Measurements from ENCODE around the gene MYL12A.
"Not testable (repeated sequence)": the region's sequence is repeated elsewhere in the genome, so short reads cannot be mapped to it uniquely, and the experiment has no call there.

Gene MYL12A

DNA sequence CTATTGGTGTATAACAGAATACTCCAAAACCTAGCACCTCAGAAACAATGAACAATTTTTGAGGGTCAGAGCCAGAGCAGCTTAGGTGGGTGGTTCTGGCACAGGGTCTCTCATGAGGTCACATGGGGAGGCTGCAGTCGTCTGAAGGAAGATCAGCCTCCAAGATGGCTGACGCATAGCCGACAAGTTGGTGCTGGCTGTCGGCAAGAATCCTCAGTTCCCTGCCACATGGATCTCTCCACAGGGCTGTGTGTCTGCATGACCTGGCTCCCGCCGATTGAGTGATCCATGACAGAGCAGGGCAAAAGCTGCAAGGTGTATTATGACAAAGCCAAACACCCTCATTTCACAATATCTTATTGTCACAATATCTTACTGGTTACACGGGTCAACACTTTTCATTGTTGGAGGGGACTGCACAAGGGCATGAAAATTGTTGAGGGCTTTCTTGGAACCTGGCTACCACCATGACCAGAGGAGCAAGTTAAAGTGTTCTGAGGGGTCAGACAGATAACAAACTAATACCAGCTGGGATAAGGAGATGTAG, 18.5 kb downstream of the MYL12A start:
- Histone ChIP-seq H3K4me1 (ENCODE audit: control insufficient read depth, insufficient read depth, low read length, poor library complexity, severe bottlenecking) (peaks cover 54% of the 10 kb centered on the region), H3K4me3 (ENCODE audit: extremely low read depth, insufficient read depth, low read length, poor library complexity, severe bottlenecking) (no peak overlapping the region), H3K27ac (ENCODE audit: low read depth, low read length, severe bottlenecking) (no peak overlapping the region), H3K9me3 (ENCODE audit: control insufficient read depth, low read length) (no peaks in the 10 kb centered on the region), H3K36me3 (ENCODE audit: control insufficient read depth, insufficient read depth, low read length) (peaks cover 11% of the 10 kb centered on the region)
- 20 to 75% methylated on average over 2 to 6 of the region's 7 CpGs for WGBS, 2 experiments (ENCODE audit: insufficient coverage in 2 of 2)

DNA sequence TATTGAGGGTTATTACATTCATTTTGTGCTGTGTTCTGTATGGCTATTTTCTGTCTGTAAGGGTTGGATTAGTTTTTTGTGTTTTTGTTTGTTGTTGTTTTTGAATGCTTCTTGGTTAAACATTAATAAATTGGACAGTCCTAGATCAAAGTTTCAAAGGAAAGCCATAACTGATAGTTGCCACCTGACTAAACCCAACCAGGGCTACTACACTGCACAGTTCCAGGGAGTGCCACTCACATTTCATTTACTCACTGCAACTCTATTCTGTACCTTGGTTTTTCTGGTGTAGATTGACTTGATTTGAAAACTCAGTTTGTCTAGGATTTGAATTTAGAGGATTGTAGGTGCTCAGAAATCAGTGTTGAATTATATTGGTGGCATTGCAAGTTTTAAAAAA, 20.7 kb downstream of the MYL12A start:
- Histone ChIP-seq H3K4me3 (ENCODE audit: extremely low read depth, insufficient read depth, low read length, poor library complexity, severe bottlenecking) (no peak overlapping the region), H3K36me3 (ENCODE audit: control insufficient read depth, insufficient read depth, low read length) (peaks cover 31% of the 10 kb centered on the region), H3K4me1 (ENCODE audit: control insufficient read depth, insufficient read depth, low read length, poor library complexity, severe bottlenecking) (peaks cover 54% of the 10 kb centered on the region), H3K27ac (ENCODE audit: low read depth, low read length, severe bottlenecking) (no peak overlapping the region), H3K9me3 (ENCODE audit: control insufficient read depth, low read length) (no peaks in the 10 kb centered on the region)

DNA sequence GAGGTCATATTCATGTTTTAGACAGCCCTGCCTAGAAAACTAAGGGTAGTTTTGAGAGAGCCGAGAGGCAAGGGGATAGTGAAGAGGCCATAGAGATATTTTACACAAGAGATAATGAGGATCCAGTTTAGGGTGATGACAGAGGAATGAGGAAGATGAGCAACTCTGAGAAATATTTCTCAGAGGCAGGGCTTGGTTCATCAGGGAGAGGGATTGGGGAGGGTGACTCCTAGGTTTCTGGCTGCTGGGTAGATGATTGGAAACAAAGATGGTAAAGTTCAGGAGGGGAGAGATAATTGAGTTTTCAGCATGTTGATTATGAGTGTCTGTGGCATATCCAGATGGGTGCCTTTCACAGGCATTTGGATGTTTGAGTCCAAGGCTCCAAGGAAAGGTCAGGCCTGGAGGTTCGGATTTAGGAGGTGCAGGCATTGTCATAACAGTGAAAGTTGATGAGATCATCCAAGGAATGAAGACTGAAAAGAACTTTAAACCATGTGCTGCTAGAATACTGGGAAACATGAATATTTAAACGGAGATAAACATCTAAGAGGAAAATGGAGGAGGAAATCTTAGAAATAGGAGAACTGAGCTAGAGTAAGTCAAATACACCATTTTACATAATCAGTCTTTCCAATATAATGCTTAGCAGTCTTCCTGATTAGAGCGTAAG, 21.8 kb downstream of the MYL12A start:
- 89 to 90% methylated on average over 2 to 4 of the region's 4 CpGs for WGBS, 2 experiments (ENCODE audit: insufficient coverage in 2 of 2)
- Histone ChIP-seq H3K36me3 (ENCODE audit: control insufficient read depth, insufficient read depth, low read length) (peaks cover 40% of the 10 kb centered on the region), H3K4me1 (ENCODE audit: control insufficient read depth, insufficient read depth, low read length, poor library complexity, severe bottlenecking) (peaks cover 48% of the 10 kb centered on the region), H3K27ac (ENCODE audit: low read depth, low read length, severe bottlenecking) (no peak overlapping the region), H3K4me3 (ENCODE audit: extremely low read depth, insufficient read depth, low read length, poor library complexity, severe bottlenecking) (no peak overlapping the region), H3K9me3 (ENCODE audit: control insufficient read depth, low read length) (no peaks in the 10 kb centered on the region)

DNA sequence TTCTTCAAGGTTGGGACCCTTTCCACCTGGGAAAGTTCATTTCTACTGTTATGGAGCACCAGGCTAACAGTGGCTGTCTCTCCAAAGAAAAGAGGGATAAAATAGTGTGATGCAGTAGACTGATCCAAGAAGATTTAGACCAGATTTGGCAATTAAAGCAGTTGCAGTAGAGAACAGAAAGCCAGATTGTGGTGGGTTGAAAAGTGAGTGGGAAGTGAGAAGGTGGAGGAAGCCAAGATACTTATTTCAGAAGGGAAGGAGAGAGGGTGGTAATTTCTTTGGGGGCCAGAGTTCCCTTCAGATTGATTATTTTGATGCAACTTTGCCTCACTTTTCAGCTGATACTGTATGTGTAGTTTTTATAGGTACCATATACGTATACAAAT, 22.3 kb downstream of the MYL12A start:
- Histone ChIP-seq H3K27ac (ENCODE audit: low read depth, low read length, severe bottlenecking) (no peak overlapping the region), H3K9me3 (ENCODE audit: control insufficient read depth, low read length) (no peaks in the 10 kb centered on the region), H3K4me3 (ENCODE audit: extremely low read depth, insufficient read depth, low read length, poor library complexity, severe bottlenecking) (no peak overlapping the region), H3K36me3 (ENCODE audit: control insufficient read depth, insufficient read depth, low read length) (peaks cover 45% of the 10 kb centered on the region), H3K4me1 (ENCODE audit: control insufficient read depth, insufficient read depth, low read length, poor library complexity, severe bottlenecking) (peaks cover 46% of the 10 kb centered on the region)
- WGBS, 2 experiments (ENCODE audit: insufficient coverage in 2 of 2): no CpG with 5 or more reads among the region's 1 CpG

DNA sequence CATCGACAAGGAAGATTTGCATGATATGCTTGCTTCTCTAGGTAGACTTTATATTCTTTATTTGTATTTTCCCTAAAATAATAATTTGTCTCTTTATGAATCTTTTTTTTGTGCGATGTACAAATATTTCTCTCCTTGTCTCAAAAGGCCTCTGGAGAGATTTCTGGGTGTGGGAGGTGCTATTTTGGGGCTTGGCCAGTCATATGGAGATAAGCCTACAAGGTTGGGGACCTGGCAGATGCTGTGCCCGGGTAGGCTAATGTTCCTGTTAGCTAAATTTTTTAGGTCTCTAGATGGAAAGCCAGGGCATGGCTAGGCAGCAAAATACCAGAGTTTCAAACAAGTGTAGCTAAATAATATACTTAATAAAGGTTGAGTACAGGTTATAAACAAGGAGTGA, 25.4 kb downstream of the MYL12A start:
- Histone ChIP-seq H3K36me3 (ENCODE audit: control insufficient read depth, insufficient read depth, low read length) (peaks cover 66% of the 10 kb centered on the region), H3K9me3 (ENCODE audit: control insufficient read depth, low read length) (no peaks in the 10 kb centered on the region), H3K4me1 (ENCODE audit: control insufficient read depth, insufficient read depth, low read length, poor library complexity, severe bottlenecking) (peaks cover 19% of the 10 kb centered on the region), H3K27ac (ENCODE audit: low read depth, low read length, severe bottlenecking) (no peak overlapping the region), H3K4me3 (ENCODE audit: extremely low read depth, insufficient read depth, low read length, poor library complexity, severe bottlenecking) (no peak overlapping the region)
- whole genome bisulfite sequencing, 2 experiments (ENCODE audit: insufficient coverage in 2 of 2): 57 to 100% methylated on average over 1 of the region's 3 CpGs

DNA sequence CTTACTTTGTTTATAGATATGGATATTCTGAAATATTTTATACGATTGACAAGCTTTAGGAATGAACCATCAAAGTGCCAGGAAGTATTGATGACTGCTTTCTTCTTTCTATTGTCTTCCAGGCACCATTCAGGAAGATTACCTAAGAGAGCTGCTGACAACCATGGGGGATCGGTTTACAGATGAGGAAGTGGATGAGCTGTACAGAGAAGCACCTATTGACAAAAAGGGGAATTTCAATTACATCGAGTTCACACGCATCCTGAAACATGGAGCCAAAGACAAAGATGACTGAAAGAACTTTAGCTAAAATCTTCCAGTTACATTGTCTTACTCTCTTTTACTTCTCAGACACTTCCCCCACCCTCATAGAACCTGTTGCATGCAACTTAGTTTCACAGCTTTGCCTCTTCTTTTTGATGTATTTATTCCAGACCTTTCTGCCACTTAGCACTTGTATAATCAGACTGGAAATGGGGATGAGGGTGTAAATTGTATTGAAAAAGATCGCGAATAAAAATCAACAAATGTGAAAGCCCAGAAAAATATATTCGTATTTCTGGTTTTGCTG, 30.1 kb downstream of the MYL12A start:
- Histone ChIP-seq H3K36me3 (ENCODE audit: control insufficient read depth, insufficient read depth, low read length) (peaks cover 52% of the 10 kb centered on the region), H3K4me1 (ENCODE audit: control insufficient read depth, insufficient read depth, low read length, poor library complexity, severe bottlenecking) (peaks cover 10% of the 10 kb centered on the region)
- not testable (repeated sequence) for H3K9me3 ChIP-seq (ENCODE audit: control insufficient read depth, low read length); H3K4me3 ChIP-seq (ENCODE audit: extremely low read depth, insufficient read depth, low read length, poor library complexity, severe bottlenecking); H3K27ac ChIP-seq (ENCODE audit: low read depth, low read length, severe bottlenecking)
- 70 to 94% methylated on average over 2 to 3 of the region's 7 CpGs for WGBS, 2 experiments (ENCODE audit: insufficient coverage in 2 of 2)

DNA sequence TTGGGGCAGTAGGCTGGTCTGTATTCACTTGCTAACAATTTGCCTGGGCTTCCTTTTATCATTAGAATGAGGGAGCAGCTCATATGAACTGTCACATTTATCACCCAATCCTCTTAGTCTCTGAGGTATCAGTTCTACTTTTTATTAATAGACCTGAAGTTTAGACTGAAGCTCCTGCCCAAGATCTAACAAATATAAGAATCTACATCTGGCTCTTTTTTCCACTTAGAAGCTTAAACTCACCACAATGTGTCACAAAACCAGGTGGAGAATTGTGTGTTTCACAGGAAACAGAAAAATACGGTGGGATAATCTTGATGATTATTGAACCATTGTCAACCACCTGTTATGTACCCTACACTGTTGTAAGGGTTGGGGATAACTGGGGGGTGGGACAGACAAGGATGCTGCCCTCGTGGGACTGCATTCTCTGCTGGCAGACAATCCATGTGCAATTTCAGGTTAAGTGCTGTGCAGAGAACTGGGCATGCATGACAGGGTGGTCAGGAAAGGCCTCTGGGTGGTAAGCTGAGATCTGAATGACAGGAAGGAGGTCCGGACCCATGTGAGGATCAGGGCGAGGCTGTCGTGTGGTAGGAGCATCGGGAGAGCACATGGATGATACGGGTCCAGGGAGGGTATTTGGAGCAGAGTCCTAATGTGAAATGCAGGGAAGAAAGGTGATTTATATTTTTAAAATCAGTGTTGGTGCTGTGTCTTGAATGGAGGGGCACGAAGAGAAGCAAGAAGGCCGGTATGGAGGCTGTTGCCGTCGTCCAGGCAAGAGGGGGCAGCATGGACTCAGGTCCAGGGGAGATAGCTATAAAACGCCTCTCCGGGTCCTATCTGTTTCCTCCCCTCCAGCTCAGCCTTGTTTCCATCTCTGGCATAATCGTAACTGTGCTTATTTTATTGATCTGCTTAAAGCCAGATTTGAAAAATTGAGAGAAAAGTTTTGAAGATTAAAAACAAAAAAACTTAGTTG, 31.9 kb downstream of the MYL12A start:
- Histone ChIP-seq H3K27ac (ENCODE audit: low read depth, low read length, severe bottlenecking) (no peak overlapping the region), H3K36me3 (ENCODE audit: control insufficient read depth, insufficient read depth, low read length) (peaks cover 36% of the 10 kb centered on the region), H3K4me1 (ENCODE audit: control insufficient read depth, insufficient read depth, low read length, poor library complexity, severe bottlenecking) (peaks cover 18% of the 10 kb centered on the region), H3K9me3 (ENCODE audit: control insufficient read depth, low read length) (no peaks in the 10 kb centered on the region), H3K4me3 (ENCODE audit: extremely low read depth, insufficient read depth, low read length, poor library complexity, severe bottlenecking) (no peak overlapping the region)
- WGBS, 2 experiments (ENCODE audit: insufficient coverage in 2 of 2): 76 to 90% methylated on average over 10 to 11 of the region's 14 CpGs

DNA sequence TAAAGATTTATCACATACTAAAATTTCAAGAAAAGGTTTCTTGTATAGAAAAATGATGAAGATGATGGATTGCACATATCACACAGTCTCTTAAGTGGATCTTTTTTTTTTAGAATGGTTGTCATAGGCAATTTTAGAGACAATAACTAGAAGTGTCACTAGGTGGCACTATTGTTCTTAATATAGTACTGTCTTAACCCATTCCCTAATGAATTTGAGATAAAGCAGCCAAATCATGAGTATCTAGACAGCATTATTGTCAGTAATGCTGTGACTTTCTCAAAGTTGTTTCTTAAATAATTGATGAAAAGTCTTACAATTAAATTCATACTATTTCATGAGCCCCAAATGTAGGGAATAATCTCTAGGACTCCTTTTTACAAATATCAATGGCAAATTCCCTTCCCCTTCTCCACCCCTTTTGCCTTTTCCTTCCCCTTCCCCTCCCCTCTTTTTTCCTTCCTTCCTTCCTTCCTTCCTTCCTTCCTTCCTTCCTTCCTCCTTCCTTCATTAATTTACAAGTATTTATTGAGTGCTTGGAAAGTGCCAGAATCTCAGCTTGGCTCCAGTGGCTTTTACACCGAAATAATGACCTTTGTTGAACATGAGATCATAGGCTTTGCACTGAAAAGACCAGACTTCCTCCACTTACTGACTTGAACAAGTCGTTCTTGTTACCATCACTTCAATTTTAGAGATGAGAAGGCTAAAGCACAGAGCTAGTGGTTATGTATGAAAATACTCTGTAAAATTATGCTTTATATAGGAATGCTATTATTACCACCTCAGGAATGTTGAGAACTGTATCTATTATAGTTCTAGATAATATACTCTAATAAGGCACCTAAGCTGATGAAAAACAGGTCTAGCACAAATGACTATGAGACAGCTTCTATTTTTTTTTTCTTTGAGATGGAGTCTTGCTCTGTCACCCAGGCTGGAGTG, 34.1 kb downstream of the MYL12A start:
- Histone ChIP-seq H3K36me3 (ENCODE audit: control insufficient read depth, insufficient read depth, low read length) (peaks cover 17% of the 10 kb centered on the region), H3K27ac (ENCODE audit: low read depth, low read length, severe bottlenecking) (peak overlapping the region; percentile 81), H3K9me3 (ENCODE audit: control insufficient read depth, low read length) (no peaks in the 10 kb centered on the region), H3K4me1 (ENCODE audit: control insufficient read depth, insufficient read depth, low read length, poor library complexity, severe bottlenecking) (peaks cover 18% of the 10 kb centered on the region), H3K4me3 (ENCODE audit: extremely low read depth, insufficient read depth, low read length, poor library complexity, severe bottlenecking) (no peak overlapping the region)
- WGBS, 2 experiments (ENCODE audit: insufficient coverage in 2 of 2): 67% methylated on average over 1 of the region's 2 CpGs; no CpG with 5 or more reads in 1 of the 2 experiments

DNA sequence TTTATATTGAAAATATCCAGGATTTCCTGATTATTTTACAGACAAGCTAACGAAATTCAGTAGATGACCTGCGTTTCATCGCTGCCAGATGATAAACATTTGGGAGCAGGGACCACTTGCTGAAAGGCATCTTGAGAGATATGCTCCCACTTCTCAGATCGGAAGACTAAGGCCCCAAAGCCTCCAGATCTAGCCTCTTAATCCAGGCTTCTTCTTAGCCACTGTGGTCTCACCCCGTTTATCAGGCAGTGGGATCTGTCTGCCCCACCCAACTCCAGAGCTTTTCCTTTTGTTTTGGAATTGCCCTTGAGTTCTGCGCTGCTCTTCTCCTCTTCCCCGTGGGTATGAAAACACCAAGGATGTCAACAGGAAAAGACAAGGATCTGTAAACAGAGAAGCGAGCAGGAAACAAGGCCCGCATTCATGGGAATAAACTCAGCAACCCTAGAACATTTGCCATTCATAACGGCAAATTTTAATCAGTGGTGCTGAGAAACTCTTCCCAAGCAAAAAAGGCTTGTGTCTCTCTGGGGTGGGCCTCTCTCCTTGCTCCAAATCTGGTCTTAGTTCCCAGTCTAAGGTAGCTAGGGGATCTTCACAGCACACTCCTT, 35.8 kb downstream of the MYL12A start:
- WGBS, 2 experiments (ENCODE audit: insufficient coverage in 2 of 2): 92 to 93% methylated on average over 8 to 9 of the region's 10 CpGs
- peak overlapping the region; percentile 57 for H3K27ac ChIP-seq (ENCODE audit: low read depth, low read length, severe bottlenecking)
- peaks cover 18% of the 10 kb centered on the region for H3K4me1 ChIP-seq (ENCODE audit: control insufficient read depth, insufficient read depth, low read length, poor library complexity, severe bottlenecking)
- H3K4me3 ChIP-seq (ENCODE audit: extremely low read depth, insufficient read depth, low read length, poor library complexity, severe bottlenecking): no peak overlapping the region
- H3K36me3 ChIP-seq (ENCODE audit: control insufficient read depth, insufficient read depth, low read length): peaks cover 4% of the 10 kb centered on the region
- peaks cover 4% of the 10 kb centered on the region for H3K9me3 ChIP-seq (ENCODE audit: control insufficient read depth, low read length)
